IMR-90 (cell line): Measurements from ENCODE around the gene RAB3IL1. TPM values are rescaled to one million over a fixed set of nuclear protein-coding genes. Genes with fewer than 3 reads are reported as not detected.

Source experiments
- ATAC-seq: fragments of 200-7000 bp; cut with Tn5 transposase; 2 replicates; pipeline ENCODE4 v1.9.1; 2020; ENCODE audit warnings: low read depth, mild to moderate bottlenecking, moderate library complexity
- BruUV-seq: library from RNA; stranded (reverse); fragments of 400-500 nt; replicated peaks from 2 replicates; lab custom pipeline; 2021; lab: Mats Ljungman, UMichigan
- CTCF ChIA-PET: fragments of 300-600 bp; formaldehyde crosslinking; extraction: SDS; loops from one replicate; lab custom pipeline; 2021; ENCODE audit warnings: antibody characterized with exemption; lab: Yijun Ruan, JAX
- POLR2A ChIA-PET: fragments of 300-600 bp; sonication (Branson Sonifier 250); formaldehyde crosslinking; loops from one replicate; lab custom pipeline; 2022; ENCODE audit warnings: antibody characterized with exemption; ENCODE audit not compliant: unreplicated experiment; lab: Charles Lee
- DNase-seq: peaks from one replicate; pipeline ENCODE4 v3.0.0; 2013
- H2AFZ ChIP-seq: replicated peaks from 2 replicates; pipeline ENCODE3; 2013; ENCODE audit warnings: low read length, mild to moderate bottlenecking; ENCODE audit not compliant: poor library complexity
- H2AK5ac ChIP-seq: 2 replicates; pipeline ENCODE4 v1.6.1; 2013; ENCODE audit warnings: low read depth, low read length, inconsistent platforms
- H2AK9ac ChIP-seq: replicated peaks from 2 replicates; pipeline ENCODE3; 2013; ENCODE audit warnings: mild to moderate bottlenecking, low read depth, low read length, moderate library complexity; ENCODE audit not compliant: poor library complexity
- H2BK120ac ChIP-seq: 2 replicates; pipeline ENCODE4 v1.6.1; 2013; ENCODE audit warnings: low read depth, low read length, inconsistent platforms
- H2BK15ac ChIP-seq: 3 replicates; pipeline ENCODE4 v1.6.1; 2013; ENCODE audit warnings: low read depth, low read length, inconsistent platforms
- H2BK20ac ChIP-seq: 2 replicates; pipeline ENCODE4 v1.6.1; 2013; ENCODE audit warnings: low read depth, mild to moderate bottlenecking, inconsistent platforms, low read length, moderate library complexity
- H2BK5ac ChIP-seq: 2 replicates; pipeline ENCODE4 v1.6.1; 2013; ENCODE audit warnings: mild to moderate bottlenecking, low read depth, low read length, inconsistent platforms; ENCODE audit not compliant: poor library complexity, severe bottlenecking
- H3K14ac ChIP-seq: replicated peaks from 2 replicates; pipeline ENCODE4 v1.6.1; 2013; ENCODE audit warnings: low read depth, low read length, inconsistent platforms
- H3K18ac ChIP-seq: 2 replicates; pipeline ENCODE4 v1.6.1; 2013; ENCODE audit warnings: low read depth, low read length, control low read depth
- H3K23ac ChIP-seq: 2 replicates; pipeline ENCODE4 v1.6.1; 2013; ENCODE audit warnings: low read depth, low read length, inconsistent platforms
- H3K27ac ChIP-seq: 2 replicates; pipeline ENCODE4 v1.5.1; 2013; ENCODE audit warnings: mild to moderate bottlenecking, control low read depth, low read length; ENCODE audit not compliant: insufficient read depth
- H3K27me3 ChIP-seq: 2 replicates; pipeline ENCODE4 v1.6.1; 2013; ENCODE audit warnings: low read length; ENCODE audit not compliant: control insufficient read depth, insufficient read depth
- H3K36me3 ChIP-seq: 2 replicates; pipeline ENCODE4 v1.6.1; 2013; ENCODE audit warnings: low read length, mixed read lengths; ENCODE audit not compliant: control insufficient read depth, insufficient read depth
- H3K4ac ChIP-seq: 2 replicates; pipeline ENCODE4 v1.6.1; 2013; ENCODE audit warnings: low read depth, low read length, inconsistent platforms
- H3K4me1 ChIP-seq: 2 replicates; pipeline ENCODE4 v1.6.1; 2013; ENCODE audit warnings: low read length, mixed read lengths; ENCODE audit not compliant: control insufficient read depth, insufficient read depth
- H3K4me2 ChIP-seq: 2 replicates; pipeline ENCODE4 v1.6.1; 2013; ENCODE audit warnings: low read depth, mild to moderate bottlenecking, control low read depth, low read length, moderate library complexity
- H3K4me3 ChIP-seq: 2 replicates; pipeline ENCODE4 v1.5.1; 2013; ENCODE audit warnings: low read depth, mild to moderate bottlenecking, control low read depth, low read length, moderate library complexity; ENCODE audit not compliant: insufficient read depth
- H3K56ac ChIP-seq: 2 replicates; pipeline ENCODE4 v1.6.1; 2013; ENCODE audit warnings: low read length, inconsistent platforms; ENCODE audit not compliant: insufficient read depth; ENCODE audit errors: extremely low read depth
- H3K79me1 ChIP-seq, 2 experiments: 2 replicates each; pipeline ENCODE4 v1.6.1; 2013; ENCODE audit warnings: low read length in 2 of 2, inconsistent platforms in 1 of 2, low read depth in 1 of 2
- H3K9ac ChIP-seq: 2 replicates; pipeline ENCODE4 v1.6.1; 2013; ENCODE audit warnings: low read depth, low read length, control low read depth
- H3K9me1 ChIP-seq: 2 replicates; pipeline ENCODE4 v1.6.1; 2013; ENCODE audit warnings: low read length, inconsistent platforms; ENCODE audit not compliant: insufficient read depth
- H3K9me3 ChIP-seq: 2 replicates; pipeline ENCODE4 v1.6.1; 2013; ENCODE audit warnings: low read length; ENCODE audit not compliant: control insufficient read depth, insufficient read depth
- H4K20me1 ChIP-seq: 2 replicates; pipeline ENCODE4 v1.6.1; 2013; ENCODE audit warnings: low read length, inconsistent platforms; ENCODE audit not compliant: insufficient read depth
- H4K5ac ChIP-seq: 2 replicates; pipeline ENCODE4 v1.6.1; 2013; ENCODE audit warnings: mild to moderate bottlenecking, low read depth, low read length, control low read depth
- H4K8ac ChIP-seq, 2 experiments: 2 replicates each; pipeline ENCODE4 v1.6.1; 2013; ENCODE audit warnings: low read depth in 2 of 2, low read length in 2 of 2, control low read depth in 1 of 2, inconsistent platforms in 1 of 2
- H4K91ac ChIP-seq: 2 replicates; pipeline ENCODE4 v1.6.1; 2013; ENCODE audit warnings: low read depth, low read length, inconsistent platforms; ENCODE audit not compliant: insufficient read depth
- BHLHE40 ChIP-seq: fragments of 150-350 bp; IDR thresholded peaks from 2 replicates; pipeline ENCODE4 v1.6.1; 2016; ENCODE audit warnings: mild to moderate bottlenecking, low read depth, low read length
- CEBPB ChIP-seq: IDR thresholded peaks from 2 replicates; pipeline ENCODE4 v1.6.1; 2012; ENCODE audit warnings: low read depth, low read length, improper control_type of control experiment
- CHD1 ChIP-seq: IDR thresholded peaks from 2 replicates; pipeline ENCODE4 v1.6.1; 2012; ENCODE audit warnings: low read depth, low read length, improper control_type of control experiment
- CTCF ChIP-seq: conservative IDR thresholded peaks from 2 replicates; pipeline ENCODE4 v1.5.1; 2012; ENCODE audit warnings: mild to moderate bottlenecking, low read depth, low read length, improper control_type of control experiment
- MAFK ChIP-seq: IDR thresholded peaks from 2 replicates; pipeline ENCODE4 v1.6.1; 2012; ENCODE audit warnings: low read depth, low read length, improper control_type of control experiment
- MAZ ChIP-seq: IDR thresholded peaks from 2 replicates; pipeline ENCODE4 v1.6.1; 2012; ENCODE audit warnings: low read depth, mild to moderate bottlenecking, low read length, improper control_type of control experiment, moderate library complexity, borderline replicate concordance
- MXI1 ChIP-seq: IDR thresholded peaks from 2 replicates; pipeline ENCODE4 v1.6.1; 2012; ENCODE audit warnings: low read depth, mild to moderate bottlenecking, low read length, moderate library complexity, borderline replicate concordance
- NFE2L2 ChIP-seq: fragments of 150-350 bp; IDR thresholded peaks from 2 replicates; pipeline ENCODE4 v1.6.1; 2016; ENCODE audit warnings: low read depth, mild to moderate bottlenecking, low read length
- RCOR1 ChIP-seq: IDR thresholded peaks from 2 replicates; pipeline ENCODE4 v1.6.1; 2012; ENCODE audit warnings: mild to moderate bottlenecking, low read length, improper control_type of control experiment; ENCODE audit not compliant: insufficient replicate concordance
- RFX5 ChIP-seq: IDR thresholded peaks from 2 replicates; pipeline ENCODE4 v1.8.0; 2012; ENCODE audit warnings: low read depth, mild to moderate bottlenecking, low read length, moderate library complexity
- SMC3 ChIP-seq: fragments of 150-350 bp; IDR thresholded peaks from 2 replicates; pipeline ENCODE4 v1.6.1; 2016; ENCODE audit warnings: low read depth, mild to moderate bottlenecking, antibody characterized with exemption, low read length, moderate library complexity
- USF2 ChIP-seq: fragments of 150-350 bp; IDR thresholded peaks from 2 replicates; pipeline ENCODE4 v1.6.1; 2017; ENCODE audit warnings: mild to moderate bottlenecking, antibody characterized with exemption, low read length, low read depth
- WGBS, 2 experiments: methylation state at CpG; one replicate each; pipeline versions ENCODE4 v1.1.5 to v1.1.7; 2013; ENCODE audit warnings: missing lambda C conversion rate in 2 of 2; ENCODE audit not compliant: insufficient read length in 1 of 2; ENCODE audit errors: extremely low coverage in 2 of 2; 5-methylcytosine and 5-hydroxymethylcytosine counted together
- dilution Hi-C: fragments of 300-500 bp; cut with HindIII; formaldehyde crosslinking; loops from one replicate; pipeline ENCODE4 v1.14.3; 2018; ENCODE audit warnings: low sequenced_read_pairs; ENCODE audit not compliant: unreplicated experiment
- in situ Hi-C: fragments of 300-500 bp; cut with MboI; formaldehyde crosslinking; loops from 3 replicates; pipeline ENCODE4 v1.14.3; 2019; ENCODE audit warnings: low sequenced_read_pairs, inconsistent platforms, mixed read lengths
- intact Hi-C: fragments of 100-400 bp; cut with micrococcal nuclease; formaldehyde crosslinking; loops from 2 replicates; pipeline ENCODE4 v1.10.0; 2022
- polyA plus RNA-seq, 3 experiments: library from polyadenylated mRNA; depleted of rRNA; stranded (reverse); fragments of >200 nt; gene quantifications; 2 replicates each; pipeline ENCODE4 v1.2.3, GENCODE V29; 2012; ENCODE audit warnings: low replicate concordance in 1 of 3
- total RNA-seq: library from RNA; depleted of rRNA; stranded (reverse); fragments of >200 nt; gene quantifications from 2 replicates; pipeline ENCODE4 v1.2.3, GENCODE V29; 2012

The RAB3IL1 gene
- total and polyA plus RNA-seq, 2 of the 4 experiments (the other 2 are of a cell fraction) = 0.72 to 1.9 TPM

DNA sequence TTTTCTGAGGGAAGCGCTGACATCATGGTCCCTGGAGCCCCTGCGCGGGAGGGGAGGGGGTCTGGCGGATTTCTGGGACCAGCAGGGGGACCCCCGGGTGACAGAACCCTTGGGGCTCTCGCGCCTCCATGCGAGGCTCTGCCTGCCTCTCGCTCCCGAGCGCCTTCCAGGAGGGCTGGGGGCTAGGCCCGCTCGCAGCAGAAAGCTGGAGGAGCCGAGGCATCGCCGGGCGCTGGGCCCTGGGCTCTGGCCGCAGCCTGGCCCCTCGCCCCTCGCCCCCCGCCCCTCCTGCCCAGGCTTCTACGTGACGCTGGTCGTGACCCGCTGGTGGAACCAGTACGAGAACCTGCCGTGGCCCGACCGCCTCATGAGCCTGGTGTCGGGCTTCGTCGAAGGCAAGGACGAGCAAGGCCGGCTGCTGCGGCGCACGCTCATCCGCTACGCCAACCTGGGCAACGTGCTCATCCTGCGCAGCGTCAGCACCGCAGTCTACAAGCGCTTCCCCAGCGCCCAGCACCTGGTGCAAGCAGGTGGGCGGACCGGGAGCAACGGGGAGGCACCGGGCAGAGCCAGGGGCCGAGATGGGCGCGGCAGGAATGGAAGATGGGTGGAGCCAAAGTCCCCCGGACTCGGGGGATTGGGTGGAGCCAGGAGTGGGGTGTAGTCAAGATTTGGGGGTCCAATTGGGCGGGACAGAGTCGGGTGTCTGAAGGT lies 38.2 kb upstream of the RAB3IL1 start:
- H3K79me1 ChIP-seq = peaks cover 0 to 19% of the 10 kb centered on the region in 2 experiments; a peak in 3 of 4 replicates
- H3K18ac ChIP-seq = peak overlapping the region; percentile 76
- peak overlapping the region; percentile 84; the same call in 1 of the 3 replicates for H2BK15ac ChIP-seq
- no TSS peak for BruUV-seq
- H3K14ac ChIP-seq = peak overlapping the region; percentile 55
- in situ Hi-C loops (loop anchor here (10.0 kb wide), 1 partner anchor 119 kb away; no protein-coding TSS in a partner anchor), dilution Hi-C loops (no loop called here), intact Hi-C loops (no loop called here)
- H2BK5ac ChIP-seq = peak overlapping the region; percentile 46
- peaks cover 13% of the 10 kb centered on the region; the same call in 1 of the 2 replicates for H3K9me1 ChIP-seq
- H2AK5ac ChIP-seq = peak overlapping the region; percentile 90
- H3K23ac ChIP-seq = peak overlapping the region; percentile 59; the same call in 1 of the 2 replicates
- no peaks in the 10 kb centered on the region for H3K27me3 ChIP-seq
- H3K4me3 ChIP-seq = peak overlapping the region; percentile 10
- H3K56ac ChIP-seq = no peak overlapping the region; the same call in 1 of the 2 replicates
- H2BK120ac ChIP-seq = peak overlapping the region; percentile 94
- 0 out of 2 replicates have a peak overlapping the region, but pooled peaks have one; percentile 32 for H2BK20ac ChIP-seq
- no peaks in the 10 kb centered on the region; the same call in 1 of the 2 replicates for H4K20me1 ChIP-seq
- peak overlapping the region; percentile 81 for H3K27ac ChIP-seq
- peak overlapping the region; percentile 60 for H4K5ac ChIP-seq
- H3K9me3 ChIP-seq = no peaks in the 10 kb centered on the region
- peak overlapping the region; percentile 72 to 97; a peak in 3 of 4 replicates for H4K8ac ChIP-seq
- peak; percentile 36 for ATAC-seq
- peaks cover 8% of the 10 kb centered on the region for H3K4me1 ChIP-seq
- H4K91ac ChIP-seq = peak overlapping the region; percentile 85
- DNase-seq = no peak
- ChIA-PET POLR2A (interaction anchor here (0.5 to 1.0 kb wide), 5 partner anchors 12 to 170 kb away, joined by 3 to 13 read pairs (median 6); partner anchors contain the start of gene FTH1), CTCF (interaction anchor here (0.7 to 2.6 kb wide), 4 partner anchors 10 to 126 kb away, joined by 3 to 11 read pairs (median 4); partner anchors contain the start of gene FTH1)
- WGBS, 2 experiments = 36% methylated on average over 18 of the region's 56 CpGs; no CpG with 5 or more reads in 1 of the 2 experiments
- peak overlapping the region; percentile 91 for H2AFZ ChIP-seq
- peaks cover 21% of the 10 kb centered on the region; the same call in 1 of the 2 replicates for H3K36me3 ChIP-seq
- H3K9ac ChIP-seq = peak overlapping the region; percentile 83
- peak overlapping the region; percentile 66 for H2AK9ac ChIP-seq
- peak overlapping the region; percentile 96 for H3K4ac ChIP-seq
- H3K4me2 ChIP-seq = peak overlapping the region; percentile 57
- no peak for TF ChIP-seq USF2
- TF ChIP-seq MXI1 = no peak
- TF ChIP-seq RCOR1 = no peak
- TF ChIP-seq MAFK = no peak
- no peak for TF ChIP-seq BHLHE40
- TF ChIP-seq CHD1 = no peak
- TF ChIP-seq NFE2L2 = no peak
- no peak for TF ChIP-seq SMC3
- no peak for TF ChIP-seq RFX5
- no peak for TF ChIP-seq MAZ
- no peak for TF ChIP-seq CTCF
- no peak for TF ChIP-seq CEBPB
